Astrocyte (in vitro differentiated cells and primary cell): ENCODE measurements around the gene AQP1.

ENCODE experiments used
- CTCF ChIP-seq: IDR thresholded peaks from 2 replicates; pipeline ENCODE4 v1.5.1; 2011; ENCODE audit warnings: low read depth, mild to moderate bottlenecking, inconsistent platforms, low read length, moderate library complexity; ENCODE audit not compliant: insufficient read depth
- EZH2 ChIP-seq: IDR thresholded peaks from 2 replicates; pipeline ENCODE4 v1.6.1; 2012; ENCODE audit warnings: mild to moderate bottlenecking, low read length, inconsistent platforms; ENCODE audit not compliant: insufficient read depth

- TF ChIP-seq CTCF: no peak
- no peak for TF ChIP-seq EZH2
Observed at GRCh38 chr7:30968747-30969603, 57.3 kb downstream of the AQP1 start.
